HG03135 (cell line): ENCODE data around the gene LCP2.

Experiments
- ATAC-seq: cut with Tn5 transposase; IDR thresholded peaks from one replicate; pipeline ENCODE4 v1.9.1; 2021; ENCODE audit warnings: mild to moderate bottlenecking, moderate library complexity; ENCODE audit not compliant: unreplicated experiment

LCP2 gene

GRCh38 chr5:170296935-170297588 is 515 bp downstream of the LCP2 start:
- peak; percentile 62 for ATAC-seq

GRCh38 chr5:170296036-170296934 is 1.3 kb downstream of the LCP2 start:
- no peak for ATAC-seq

GRCh38 chr5:170294556-170294955 is 3.0 kb downstream of the LCP2 start:
- no peak for ATAC-seq

GRCh38 chr5:170294057-170294456 is 3.5 kb downstream of the LCP2 start:
- ATAC-seq: no peak

- peak; percentile 61 for ATAC-seq
These were observed 4.3 kb downstream of the LCP2 start for GRCh38 chr5:170293273-170293672.

- ATAC-seq: no peak
These were observed 5.1 kb downstream of the LCP2 start for GRCh38 chr5:170292179-170293104.

- no peak for ATAC-seq
These were observed 7.1 kb downstream of the LCP2 start for GRCh38 chr5:170290498-170290897.

- no peak for ATAC-seq
These were observed 7.8 kb downstream of the LCP2 start for GRCh38 chr5:170289764-170290163.

- no peak for ATAC-seq
These were observed 8.5 kb downstream of the LCP2 start for GRCh38 chr5:170289121-170289520.

- no peak for ATAC-seq
These were observed 9.0 kb downstream of the LCP2 start for GRCh38 chr5:170288551-170288950.

GRCh38 chr5:170288151-170288550 is 9.4 kb downstream of the LCP2 start:
- ATAC-seq: no peak

- no peak for ATAC-seq
These were observed 10.0 kb downstream of the LCP2 start for GRCh38 chr5:170287532-170287931.

- ATAC-seq: no peak
These were observed 11.1 kb downstream of the LCP2 start for GRCh38 chr5:170286386-170286925.

- no peak for ATAC-seq
These were observed 12.4 kb downstream of the LCP2 start for GRCh38 chr5:170285181-170285580.

- no peak for ATAC-seq
These were observed 13.3 kb downstream of the LCP2 start for GRCh38 chr5:170284231-170284630.

- ATAC-seq: no peak
These were observed 14.3 kb downstream of the LCP2 start for GRCh38 chr5:170283296-170283695.

- no peak for ATAC-seq
These were observed 17.5 kb downstream of the LCP2 start for GRCh38 chr5:170280011-170280493.

GRCh38 chr5:170279459-170279817 is 18.1 kb downstream of the LCP2 start:
- ATAC-seq: no peak

GRCh38 chr5:170278611-170279458 is 18.7 kb downstream of the LCP2 start:
- peak; percentile 88 for ATAC-seq

- ATAC-seq: no peak
These were observed 19.7 kb downstream of the LCP2 start for GRCh38 chr5:170277867-170278281.
